ENCODE results near the gene ANKRD34A.

The ANKRD34A gene

GRCh38 chr1:145994391-145995120 lies 30.2 kb upstream of the ANKRD34A start:
- H3K4me3 Mint-ChIP-seq, result peak overlapping the region; percentile 94
- no peaks in the 10 kb centered on the region for H3K9me3 Mint-ChIP-seq
- H3K36me3 Mint-ChIP-seq, result peaks cover 66% of the 10 kb centered on the region
- peak overlapping the region; percentile 97 for H3K27ac Mint-ChIP-seq
- DNase-seq (ENCODE audit: low spot score in 2 of 2) (no peak), ATAC-seq (peak; percentile 58)
- peaks cover 73% of the 10 kb centered on the region for H3K4me1 Mint-ChIP-seq

- peaks cover 66% of the 10 kb centered on the region for H3K36me3 Mint-ChIP-seq
- H3K27ac Mint-ChIP-seq, result peak overlapping the region; percentile 97
- H3K4me3 Mint-ChIP-seq, result peak overlapping the region; percentile 94
- ATAC-seq (no peak), DNase-seq (ENCODE audit: low spot score in 2 of 2) (no peak)
- H3K9me3 Mint-ChIP-seq, result no peaks in the 10 kb centered on the region
- peaks cover 66% of the 10 kb centered on the region for H3K4me1 Mint-ChIP-seq
Observed at GRCh38 chr1:145993618-145994390, 29.4 kb upstream of the ANKRD34A start.

DNA sequence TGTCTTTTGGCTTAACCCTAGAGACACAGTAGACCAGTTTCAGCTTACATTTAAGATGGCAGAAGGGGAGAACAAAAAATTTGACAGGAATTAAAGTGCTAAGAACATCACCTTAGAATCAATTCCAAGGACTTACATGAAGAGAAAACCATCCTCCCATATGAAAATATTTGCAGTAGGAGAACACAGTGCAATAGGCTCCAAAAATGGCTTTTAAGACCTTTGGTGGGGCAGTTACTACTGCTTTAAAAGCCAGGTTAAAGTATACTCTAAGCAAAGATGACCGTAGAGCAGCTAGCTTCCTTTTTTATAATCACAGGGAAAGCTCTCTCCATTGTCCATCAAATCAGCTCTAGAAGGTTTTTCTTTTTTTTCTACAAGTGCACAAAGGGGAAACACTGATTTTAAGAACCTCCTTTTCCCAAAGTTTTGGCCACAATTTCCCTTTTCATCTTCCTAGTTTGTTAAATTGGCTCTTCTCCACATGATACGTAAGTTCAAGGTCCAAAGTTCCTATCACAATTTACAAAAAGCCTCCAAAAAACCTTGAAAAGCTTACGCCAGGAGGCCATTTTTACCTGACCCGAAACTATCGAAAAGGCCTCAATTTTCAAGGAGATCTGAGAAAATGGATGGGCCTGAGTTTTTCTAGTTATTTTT lies 28.7 kb upstream of the ANKRD34A start:
- Mint-ChIP-seq H3K27ac (peak overlapping the region; percentile 97), H3K36me3 (peaks cover 66% of the 10 kb centered on the region), H3K9me3 (peaks cover 3% of the 10 kb centered on the region), H3K4me1 (peaks cover 60% of the 10 kb centered on the region), H3K4me3 (peak overlapping the region; percentile 94)
- DNase-seq (ENCODE audit: low spot score in 2 of 2), result no peak
- ATAC-seq, result no peak

DNA sequence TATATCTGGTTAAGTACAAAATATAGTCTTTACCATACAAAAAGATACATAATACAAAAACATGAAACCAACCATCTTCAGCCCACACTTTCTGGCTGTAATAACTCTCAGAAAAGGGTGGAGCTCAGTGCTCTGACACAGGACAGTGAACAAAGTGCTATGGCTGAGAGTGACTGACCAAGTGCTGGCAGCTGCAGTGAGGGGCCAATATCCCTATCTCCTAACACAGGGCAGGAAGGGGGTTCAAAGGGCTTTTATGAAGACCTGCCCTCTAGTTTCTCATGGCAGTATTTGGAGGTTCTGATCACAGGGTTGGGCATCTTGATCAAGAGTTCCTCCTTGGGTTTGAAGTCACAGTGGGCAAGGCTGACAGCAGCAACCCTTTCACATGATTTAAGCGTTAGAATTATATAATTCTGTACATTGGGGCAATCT lies 28.1 kb upstream of the ANKRD34A start:
- Mint-ChIP-seq H3K36me3 (peaks cover 65% of the 10 kb centered on the region), H3K4me3 (peak overlapping the region; percentile 94), H3K9me3 (peaks cover 3% of the 10 kb centered on the region), H3K27ac (peak overlapping the region; percentile 97), H3K4me1 (peaks cover 59% of the 10 kb centered on the region)
- ATAC-seq, result no peak
- DNase-seq (ENCODE audit: low spot score in 2 of 2), result no peak

DNA sequence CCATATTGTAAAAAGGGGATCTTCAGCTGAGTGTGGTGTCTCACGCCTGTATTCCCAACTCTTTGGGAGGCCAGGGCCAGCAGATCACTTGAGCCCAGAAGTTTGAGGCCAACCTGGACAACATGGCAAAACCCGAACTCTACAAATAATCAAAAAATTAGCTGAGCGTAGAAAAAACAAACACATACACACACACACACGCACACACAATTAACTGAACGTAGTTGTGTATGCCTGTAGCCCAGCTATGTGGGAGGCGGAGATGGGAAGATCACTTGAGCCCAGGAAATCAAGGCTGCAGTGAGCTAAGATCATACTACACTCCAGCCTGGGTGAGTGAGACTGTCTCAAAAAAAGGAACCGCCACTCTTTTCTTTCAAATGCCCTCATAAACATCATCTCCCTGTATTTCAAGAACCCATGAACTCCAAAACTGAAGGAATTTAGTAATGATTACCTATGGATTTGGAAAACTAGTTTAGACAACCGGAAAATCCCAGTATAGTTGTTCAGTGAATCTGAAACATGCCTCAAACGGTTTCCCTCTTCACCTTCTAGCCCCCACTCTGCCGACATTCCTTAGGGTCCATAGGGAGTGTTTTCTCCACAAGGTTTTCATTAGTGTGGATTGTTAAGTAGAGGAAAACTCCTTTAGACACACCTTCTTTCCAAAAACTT lies 27.5 kb upstream of the ANKRD34A start:
- Mint-ChIP-seq H3K4me3 (peak overlapping the region; percentile 94), H3K27ac (peak overlapping the region; percentile 97), H3K9me3 (peaks cover 3% of the 10 kb centered on the region), H3K36me3 (peaks cover 59% of the 10 kb centered on the region), H3K4me1 (peaks cover 56% of the 10 kb centered on the region)
- no peak for DNase-seq (ENCODE audit: low spot score in 2 of 2)
- ATAC-seq, result no peak

DNA sequence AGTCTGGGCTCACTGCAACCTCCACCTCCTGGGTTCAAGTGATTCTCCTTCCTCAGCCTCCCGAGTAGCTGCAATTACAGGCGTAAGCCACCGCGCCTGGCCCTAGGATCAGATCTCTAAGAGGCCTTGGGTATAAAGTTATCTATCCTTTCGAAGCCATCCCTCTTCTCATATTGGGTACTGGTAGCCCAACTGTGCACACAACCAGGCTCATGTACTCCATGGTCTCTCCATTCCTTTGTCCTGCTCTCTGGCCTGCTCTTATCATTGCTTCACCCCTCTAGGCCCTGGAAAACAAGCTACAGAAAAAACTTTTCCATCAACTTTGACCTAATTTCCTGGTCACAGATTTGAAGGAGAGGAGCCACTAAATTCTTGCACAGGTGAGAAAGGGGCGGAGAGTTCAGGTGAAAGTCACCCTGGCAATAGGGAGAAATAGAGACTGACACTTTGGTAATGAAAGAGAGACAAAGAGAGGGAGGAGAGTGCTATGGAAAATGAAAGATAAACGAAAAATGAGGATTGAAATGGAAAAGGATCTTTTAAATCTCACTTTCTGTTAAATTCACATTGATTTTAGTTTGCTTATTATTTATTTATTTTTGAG lies 26.0 kb upstream of the ANKRD34A start:
- H3K9me3 Mint-ChIP-seq, result peaks cover 3% of the 10 kb centered on the region
- ATAC-seq, result no peak
- peaks cover 44% of the 10 kb centered on the region for H3K36me3 Mint-ChIP-seq
- no peak for DNase-seq (ENCODE audit: low spot score in 2 of 2)
- H3K27ac Mint-ChIP-seq, result peak overlapping the region; percentile 7
- peaks cover 59% of the 10 kb centered on the region for H3K4me1 Mint-ChIP-seq
- H3K4me3 Mint-ChIP-seq, result no peak overlapping the region

- ATAC-seq, result no peak
- peak overlapping the region; percentile 71 for H3K27ac Mint-ChIP-seq
Observed at GRCh38 chr1:145988773-145989172, 24.4 kb upstream of the ANKRD34A start.

DNA sequence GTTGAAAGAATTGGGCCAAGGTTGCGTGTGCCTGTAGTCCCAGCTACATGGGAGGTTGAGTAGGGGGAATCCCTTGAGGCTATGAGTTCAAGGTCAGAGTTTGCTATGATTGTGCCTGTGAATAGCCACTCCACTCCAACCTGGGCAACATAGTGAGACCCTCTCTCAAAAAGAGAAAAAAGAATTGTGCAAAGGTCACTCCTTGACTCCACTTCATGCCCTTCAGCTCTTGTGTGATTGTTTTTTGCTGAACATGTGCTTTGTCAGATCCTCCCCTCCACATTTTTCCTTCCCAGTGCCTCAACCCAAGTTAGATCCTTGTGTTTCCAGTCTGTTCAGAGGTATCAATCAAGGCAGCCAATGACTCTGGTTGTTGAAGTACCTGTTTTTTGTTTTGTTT lies 23.6 kb upstream of the ANKRD34A start:
- no peak for DNase-seq (ENCODE audit: low spot score in 2 of 2)
- H3K36me3 Mint-ChIP-seq, result peaks cover 20% of the 10 kb centered on the region
- H3K27ac Mint-ChIP-seq, result peak overlapping the region; percentile 71
- H3K4me3 Mint-ChIP-seq, result no peak overlapping the region
- H3K4me1 Mint-ChIP-seq, result peaks cover 62% of the 10 kb centered on the region
- no peak for ATAC-seq
- H3K9me3 Mint-ChIP-seq, result peaks cover 3% of the 10 kb centered on the region

More at GRCh38 chr1:145988773-145989172, 24.4 kb upstream of the ANKRD34A start:
- no peak overlapping the region for H3K4me3 Mint-ChIP-seq
- H3K9me3 Mint-ChIP-seq, result peaks cover 3% of the 10 kb centered on the region
- peaks cover 28% of the 10 kb centered on the region for H3K36me3 Mint-ChIP-seq
- H3K4me1 Mint-ChIP-seq, result peaks cover 62% of the 10 kb centered on the region
- no peak for DNase-seq (ENCODE audit: low spot score in 2 of 2)

DNA sequence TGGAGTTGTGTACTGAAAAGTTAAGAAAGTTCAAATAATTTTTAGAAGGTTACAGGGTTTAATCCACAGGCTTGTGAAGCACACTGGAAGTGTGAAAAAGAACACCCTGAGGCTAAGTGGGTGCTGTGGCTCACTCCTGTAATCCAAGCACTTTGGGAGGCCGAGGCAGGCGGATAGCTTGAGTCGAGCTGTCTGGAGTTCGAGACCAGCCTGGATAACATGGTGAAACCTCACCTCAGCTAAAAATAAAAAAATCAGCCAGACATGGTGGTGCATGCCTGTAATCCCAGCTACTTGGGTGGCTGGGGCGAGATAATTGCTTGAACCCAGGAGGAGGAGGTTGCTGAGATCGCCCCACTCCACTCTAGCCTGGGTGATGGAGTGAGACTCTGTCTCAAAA lies 22.2 kb upstream of the ANKRD34A start:
- DNase-seq (ENCODE audit: low spot score in 2 of 2) (no peak), ATAC-seq (no peak)
- H3K27ac Mint-ChIP-seq, result no peak overlapping the region
- no peak overlapping the region for H3K4me3 Mint-ChIP-seq
- peaks cover 62% of the 10 kb centered on the region for H3K4me1 Mint-ChIP-seq
- peaks cover 3% of the 10 kb centered on the region for H3K9me3 Mint-ChIP-seq
- H3K36me3 Mint-ChIP-seq, result peaks cover 6% of the 10 kb centered on the region

- Mint-ChIP-seq H3K36me3 (no peaks in the 10 kb centered on the region), H3K4me1 (peaks cover 61% of the 10 kb centered on the region), H3K4me3 (peak overlapping the region; percentile 49), H3K9me3 (peaks cover 3% of the 10 kb centered on the region), H3K27ac (no peak overlapping the region)
- DNase-seq (ENCODE audit: low spot score in 2 of 2) (no peak), ATAC-seq (no peak)
Observed at GRCh38 chr1:145985502-145986439, 21.4 kb upstream of the ANKRD34A start.

- Mint-ChIP-seq H3K27ac (no peak overlapping the region), H3K4me3 (peak overlapping the region; percentile 49), H3K4me1 (peaks cover 61% of the 10 kb centered on the region), H3K36me3 (no peaks in the 10 kb centered on the region), H3K9me3 (peaks cover 3% of the 10 kb centered on the region)
- no peak for DNase-seq (ENCODE audit: low spot score in 2 of 2)
- no peak for ATAC-seq
Observed at GRCh38 chr1:145985129-145985501, 20.7 kb upstream of the ANKRD34A start.

- Mint-ChIP-seq H3K27ac (no peak overlapping the region), H3K4me3 (peak overlapping the region; percentile 49), H3K4me1 (peaks cover 61% of the 10 kb centered on the region), H3K36me3 (no peaks in the 10 kb centered on the region), H3K9me3 (peaks cover 3% of the 10 kb centered on the region)
- ATAC-seq, result peak; percentile 52
- DNase-seq (ENCODE audit: low spot score in 2 of 2), result no peak
Observed at GRCh38 chr1:145983960-145984830, 19.8 kb upstream of the ANKRD34A start.

- no peak overlapping the region for H3K4me3 Mint-ChIP-seq
- H3K36me3 Mint-ChIP-seq, result no peaks in the 10 kb centered on the region
- H3K4me1 Mint-ChIP-seq, result peaks cover 61% of the 10 kb centered on the region
- ATAC-seq (no peak), DNase-seq (ENCODE audit: low spot score in 2 of 2) (no peak)
- no peaks in the 10 kb centered on the region for H3K9me3 Mint-ChIP-seq
- no peak overlapping the region for H3K27ac Mint-ChIP-seq
Observed at GRCh38 chr1:145983206-145983675, 18.9 kb upstream of the ANKRD34A start.

Measured in stimulated activated effector memory CD8-positive, alpha-beta T cell treated with anti-CD3 and anti-CD28 coated beads, Interleukin-12 subunit alpha, Interleukin-12 subunit beta, amount 100 ng/mL, for 72 hours (primary cell).